HL-60 (cell line): ENCODE results near the gene FOXN1.

Source experiments
- DNase-seq, 2 experiments: peaks; one replicate each; pipeline ENCODE4 v3.0.0-alpha.2; 2010 to 2020; ENCODE audit warnings: low read depth in 1 of 2, low spot score in 1 of 2
- H3K27ac ChIP-seq: fragments of 250-450 bp; sonication (Bioruptor Pico); replicated peaks from 2 replicates; pipeline ENCODE4 v1.5.1; 2020; ENCODE audit warnings: mild to moderate bottlenecking, moderate library complexity
- H3K27me3 ChIP-seq: fragments of 250-450 bp; sonication (Bioruptor Pico); 2 replicates; pipeline ENCODE4 v1.5.1; 2021; ENCODE audit warnings: mild to moderate bottlenecking, moderate library complexity; ENCODE audit not compliant: insufficient read depth, poor library complexity, severe bottlenecking
- H3K4me3 ChIP-seq: replicated peaks from 2 replicates; pipeline ENCODE4 v1.5.1; 2011; ENCODE audit warnings: mild to moderate bottlenecking, control low read depth, low read length; ENCODE audit not compliant: insufficient read depth
- CTCF ChIP-seq: IDR thresholded peaks from one replicate; pipeline ENCODE4 v1.5.1; 2011; ENCODE audit warnings: low read length, control low read depth, inconsistent platforms; ENCODE audit not compliant: insufficient read depth
- GABPA ChIP-seq: IDR thresholded peaks from 2 replicates; pipeline ENCODE4 v1.6.1; 2012; ENCODE audit warnings: low read depth
- POLR2AphosphoS5 ChIP-seq: IDR thresholded peaks from 2 replicates; pipeline ENCODE4 v1.6.1; 2012; ENCODE audit warnings: low read depth
- REST ChIP-seq: IDR thresholded peaks from 2 replicates; pipeline ENCODE4 v1.6.1; 2012; ENCODE audit warnings: low read depth; ENCODE audit not compliant: insufficient replicate concordance
- SPI1 ChIP-seq: IDR thresholded peaks from 2 replicates; pipeline ENCODE4 v1.6.1; 2012; ENCODE audit warnings: low read depth, mild to moderate bottlenecking, borderline replicate concordance

Gene FOXN1

GRCh38 chr17:28579526-28579925, 73.4 kb downstream of the FOXN1 start:
- no peak for TF ChIP-seq POLR2AphosphoS5
- TF ChIP-seq CTCF = no peak
- no peak for TF ChIP-seq GABPA
- no peak for TF ChIP-seq REST
- TF ChIP-seq SPI1 = no peak
- no peak for DNase-seq
- no peak overlapping the region for H3K4me3 ChIP-seq
- H3K27me3 ChIP-seq = no peaks in the 10 kb centered on the region
- H3K27ac ChIP-seq = no peak overlapping the region

GRCh38 chr17:28580959-28581358, 74.8 kb downstream of the FOXN1 start:
- no peak for DNase-seq
- TF ChIP-seq POLR2AphosphoS5 = no peak
- TF ChIP-seq SPI1 = no peak
- TF ChIP-seq REST = no peak
- TF ChIP-seq CTCF = no peak
- no peak for TF ChIP-seq GABPA
- H3K4me3 ChIP-seq = no peak overlapping the region
- no peaks in the 10 kb centered on the region for H3K27me3 ChIP-seq
- no peak overlapping the region for H3K27ac ChIP-seq

GRCh38 chr17:28582513-28582912, 76.4 kb downstream of the FOXN1 start:
- no peaks in the 10 kb centered on the region for H3K27me3 ChIP-seq
- no peak overlapping the region for H3K4me3 ChIP-seq
- H3K27ac ChIP-seq = no peak overlapping the region
- DNase-seq = no peak
- TF ChIP-seq CTCF (no peak), REST (no peak), GABPA (no peak), SPI1 (no peak), POLR2AphosphoS5 (no peak)
